Right lobe of liver (tissue), 6 donors: ENCODE results near the gene TOM1L2. TPM values are rescaled to one million over a fixed set of nuclear protein-coding genes. Genes with fewer than 3 reads are reported as not detected.

Source experiments
- ATAC-seq, 4 donors: fragments of 200-7000 bp; cut with Tn5 transposase; one replicate each; pipeline ENCODE4 v1.9.1; 2020; ENCODE audit warnings: mild to moderate bottlenecking in 4 of 4, moderate library complexity in 4 of 4
- DNase-seq, 3 donors: peaks; one replicate each; pipeline ENCODE4 v3.0.0-alpha.2; 2020
- H3K27ac ChIP-seq, 3 donors: fragments of 200-600 bp; one replicate each; pipeline ENCODE4 v1.8.0; 2022
- H3K27me3 ChIP-seq, 2 donors: fragments of 200-600 bp; one replicate each; pipeline ENCODE4 v1.8.0; 2022
- H3K36me3 ChIP-seq, 4 donors: fragments of 200-600 bp; sonication (generic) in 1 of 4; one replicate each; pipeline versions ENCODE4 v1.5.1 to v1.8.0; 2017 to 2022; ENCODE audit warnings: control low read depth in 1 of 4
- H3K4me1 ChIP-seq, 4 donors: fragments of 200-600 bp; sonication (generic) in 1 of 4; one replicate each; pipeline versions ENCODE4 v1.5.1 to v1.8.0; 2017 to 2022; ENCODE audit warnings: control low read depth in 1 of 4
- H3K4me3 ChIP-seq, 3 donors: fragments of 200-600 bp; one replicate each; pipeline ENCODE4 v1.8.0; 2022
- H3K9me3 ChIP-seq, 4 donors: fragments of 200-600 bp; sonication (generic) in 1 of 4; one replicate each; pipeline versions ENCODE4 v1.5.1 to v1.8.0; 2017 to 2022; ENCODE audit warnings: control low read depth in 1 of 4
- POLR2A ChIP-seq: fragments of 450-650 bp; IDR thresholded peaks from one replicate; pipeline ENCODE4 v1.6.1; 2017; ENCODE audit warnings: antibody characterized with exemption, mild to moderate bottlenecking
- WGBS: methylation state at CpG from one replicate; pipeline ENCODE4 v1.1.6; 2018; ENCODE audit warnings: low coverage, low lambda C conversion rate; ENCODE audit not compliant: insufficient coverage; ENCODE audit errors: missing lambda C conversion rate; 5-methylcytosine and 5-hydroxymethylcytosine counted together
- intact Hi-C, 2 donors: fragments of 100-400 bp; cut with DNase I; formaldehyde crosslinking; loops; one replicate each; pipeline versions ENCODE4 v1.11.2 to v1.14.1; 2022
- total RNA-seq, 6 experiments: library from RNA; depleted of rRNA in 2 of 6; stranded (reverse); fragments of >200 nt in 2 of 6; fragmentation: NEBNext Ultra II Directional in 3 of 6; extraction: Animal tissue kit (Norgen Biotek cat#: 25700) in 3 of 6; gene quantifications; one replicate each; pipeline versions ENCODE4 v1.1.0 to v1.2.4, GENCODE V29; 2016 to 2023
- TF ChIP-seq, protein P1 (sequence below), 4 donors: fragments of 200-600 bp in 3 of 4; fragments of 450-650 bp in 1 of 4; IDR thresholded peaks; one replicate each; pipeline versions ENCODE4 v1.5.1 to v1.8.0; 2016 to 2022; ENCODE audit warnings: antibody characterized with exemption in 4 of 4, mild to moderate bottlenecking in 2 of 4
- donor health status: DM: no; HTN: yes; CAD: no.
- donor health status: DM: no; HTN: no; CAD: no.
- donor health status: DM: no; HTN: no; CAD: no.
- donor health status: DM: no; HTN: yes; CAD: no.
- donor health status: DM: no; HTN: yes; CAD: no.

Gene TOM1L2
- total RNA-seq, 6 experiments from 2014 or later = 13.5 to 21.2 (median 16.0) TPM

DNA sequence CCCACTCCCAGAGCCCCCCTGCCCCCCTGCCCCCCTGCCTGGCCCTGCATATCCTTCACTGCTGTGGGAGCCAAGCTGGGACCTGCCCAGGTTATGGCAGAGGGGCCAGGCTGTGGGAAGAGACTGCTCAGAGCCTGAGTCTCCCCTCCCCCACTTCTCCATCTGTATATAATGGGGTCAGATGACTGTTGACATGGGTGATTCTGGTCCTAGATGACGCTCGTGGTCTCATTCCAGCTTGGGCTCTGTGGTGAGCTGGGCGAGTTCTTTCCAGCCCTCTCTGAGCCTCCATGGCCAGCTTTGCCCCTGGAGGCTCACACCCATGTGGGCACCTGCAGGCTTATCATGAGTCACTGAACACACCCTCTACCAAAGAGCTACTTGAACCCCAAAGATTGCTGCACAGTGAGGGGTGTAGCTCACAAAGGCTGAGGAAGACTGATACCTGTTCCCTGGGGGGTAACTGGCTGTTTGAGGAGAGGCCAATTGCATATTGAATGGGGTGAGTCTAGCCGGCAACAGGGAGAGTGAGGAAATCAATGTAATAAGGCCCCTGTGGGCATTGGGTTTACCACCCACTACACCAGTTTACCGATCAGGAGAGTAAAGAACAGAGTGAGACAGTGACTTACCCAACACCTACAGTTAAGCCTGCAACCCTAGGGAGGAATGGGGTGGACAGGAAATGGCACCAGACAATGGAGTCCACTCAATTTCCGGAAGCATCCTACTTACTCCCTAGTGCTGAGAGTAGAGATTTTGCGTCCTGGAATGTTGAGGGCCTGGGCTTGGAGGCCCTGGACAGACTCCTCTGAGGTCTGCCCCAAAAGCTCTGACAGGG lies 131.2 kb downstream of the TOM1L2 start:
- H3K27me3 ChIP-seq = no peaks in the 10 kb centered on the region
- H3K4me3 ChIP-seq = peak overlapping the region; percentile 8 to 51 (median 47)
- intact Hi-C loops = no loop called here
- H3K36me3 ChIP-seq = no peaks in the 10 kb centered on the region
- 52% methylated on average over 2 of the region's 7 CpGs for WGBS
- peaks cover 0 to 52% (median 28%) of the 10 kb centered on the region in 4 donors for H3K4me1 ChIP-seq
- H3K27ac ChIP-seq = peak overlapping the region; percentile 99 to 100 (median 99)
- TF ChIP-seq, protein P1, sequence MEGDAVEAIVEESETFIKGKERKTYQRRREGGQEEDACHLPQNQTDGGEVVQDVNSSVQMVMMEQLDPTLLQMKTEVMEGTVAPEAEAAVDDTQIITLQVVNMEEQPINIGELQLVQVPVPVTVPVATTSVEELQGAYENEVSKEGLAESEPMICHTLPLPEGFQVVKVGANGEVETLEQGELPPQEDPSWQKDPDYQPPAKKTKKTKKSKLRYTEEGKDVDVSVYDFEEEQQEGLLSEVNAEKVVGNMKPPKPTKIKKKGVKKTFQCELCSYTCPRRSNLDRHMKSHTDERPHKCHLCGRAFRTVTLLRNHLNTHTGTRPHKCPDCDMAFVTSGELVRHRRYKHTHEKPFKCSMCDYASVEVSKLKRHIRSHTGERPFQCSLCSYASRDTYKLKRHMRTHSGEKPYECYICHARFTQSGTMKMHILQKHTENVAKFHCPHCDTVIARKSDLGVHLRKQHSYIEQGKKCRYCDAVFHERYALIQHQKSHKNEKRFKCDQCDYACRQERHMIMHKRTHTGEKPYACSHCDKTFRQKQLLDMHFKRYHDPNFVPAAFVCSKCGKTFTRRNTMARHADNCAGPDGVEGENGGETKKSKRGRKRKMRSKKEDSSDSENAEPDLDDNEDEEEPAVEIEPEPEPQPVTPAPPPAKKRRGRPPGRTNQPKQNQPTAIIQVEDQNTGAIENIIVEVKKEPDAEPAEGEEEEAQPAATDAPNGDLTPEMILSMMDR (IDR thresholded peaks at IDR 0.05) = no peak
- no peak for TF ChIP-seq POLR2A
- ATAC-seq (no peak), DNase-seq (peak in 1 of 3 donors; percentile 46)
- no peaks in the 10 kb centered on the region for H3K9me3 ChIP-seq

DNA sequence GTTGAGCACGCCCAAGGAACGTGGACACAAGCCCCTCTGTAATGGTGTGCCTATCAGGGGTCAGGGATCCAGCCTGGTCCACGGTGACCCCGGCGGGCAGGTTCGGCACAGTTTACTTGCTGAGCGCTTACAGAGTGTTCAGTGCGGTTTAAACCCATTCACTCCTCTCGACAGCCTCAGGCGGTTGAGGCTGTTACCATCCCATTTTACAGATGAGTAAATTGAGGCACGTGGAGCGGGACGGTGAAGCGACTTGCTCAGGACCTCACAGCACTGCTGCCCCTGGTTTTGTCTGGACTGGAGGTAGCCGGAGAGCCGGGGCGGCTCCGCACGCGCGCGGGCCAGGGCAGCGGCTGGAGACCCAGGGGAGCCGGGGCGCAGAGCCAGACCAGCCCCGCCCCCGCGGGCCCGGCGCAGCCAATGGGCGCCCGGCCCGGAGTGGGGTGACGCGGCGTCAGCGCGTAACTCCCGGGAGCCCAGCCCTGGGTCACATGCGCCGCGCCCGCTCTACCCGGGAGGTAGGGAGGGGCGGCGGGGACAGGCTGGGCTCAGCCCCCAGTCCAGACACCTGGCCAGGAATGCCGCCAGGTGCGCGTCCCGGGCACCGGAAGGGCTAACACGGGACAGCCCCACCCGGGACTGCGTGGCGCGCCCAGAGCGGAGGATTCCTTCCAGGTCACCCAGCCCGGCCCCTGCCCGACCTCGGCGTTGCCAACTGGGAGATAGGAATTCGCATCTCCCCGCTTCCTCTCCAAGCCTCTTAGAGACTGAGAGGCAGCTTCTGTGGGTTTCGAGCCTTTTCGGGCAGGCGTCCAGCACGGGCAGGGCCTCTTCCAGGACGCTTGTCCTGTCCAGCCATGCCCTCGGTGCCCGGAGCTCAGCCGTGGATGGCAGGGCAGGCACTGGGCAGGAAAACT lies 132.2 kb downstream of the TOM1L2 start:
- H3K4me3 ChIP-seq = peak overlapping the region; percentile 8 to 51 (median 47)
- 2% methylated on average over 12 of the region's 71 CpGs for WGBS
- H3K9me3 ChIP-seq = no peaks in the 10 kb centered on the region
- peaks cover 0 to 61% (median 32%) of the 10 kb centered on the region in 4 donors for H3K4me1 ChIP-seq
- H3K27me3 ChIP-seq = no peaks in the 10 kb centered on the region
- DNase-seq = peak; percentile 96 to 98 (median 97)
- peak; percentile 65 to 79 (median 72) for ATAC-seq
- intact Hi-C loops = no loop called here
- peak overlapping the region; percentile 99 to 100 (median 99) for H3K27ac ChIP-seq
- H3K36me3 ChIP-seq = no peaks in the 10 kb centered on the region
- TF ChIP-seq, protein P1 (IDR thresholded peaks at IDR 0.05) = no peak
- TF ChIP-seq POLR2A = peak; percentile 97

DNA sequence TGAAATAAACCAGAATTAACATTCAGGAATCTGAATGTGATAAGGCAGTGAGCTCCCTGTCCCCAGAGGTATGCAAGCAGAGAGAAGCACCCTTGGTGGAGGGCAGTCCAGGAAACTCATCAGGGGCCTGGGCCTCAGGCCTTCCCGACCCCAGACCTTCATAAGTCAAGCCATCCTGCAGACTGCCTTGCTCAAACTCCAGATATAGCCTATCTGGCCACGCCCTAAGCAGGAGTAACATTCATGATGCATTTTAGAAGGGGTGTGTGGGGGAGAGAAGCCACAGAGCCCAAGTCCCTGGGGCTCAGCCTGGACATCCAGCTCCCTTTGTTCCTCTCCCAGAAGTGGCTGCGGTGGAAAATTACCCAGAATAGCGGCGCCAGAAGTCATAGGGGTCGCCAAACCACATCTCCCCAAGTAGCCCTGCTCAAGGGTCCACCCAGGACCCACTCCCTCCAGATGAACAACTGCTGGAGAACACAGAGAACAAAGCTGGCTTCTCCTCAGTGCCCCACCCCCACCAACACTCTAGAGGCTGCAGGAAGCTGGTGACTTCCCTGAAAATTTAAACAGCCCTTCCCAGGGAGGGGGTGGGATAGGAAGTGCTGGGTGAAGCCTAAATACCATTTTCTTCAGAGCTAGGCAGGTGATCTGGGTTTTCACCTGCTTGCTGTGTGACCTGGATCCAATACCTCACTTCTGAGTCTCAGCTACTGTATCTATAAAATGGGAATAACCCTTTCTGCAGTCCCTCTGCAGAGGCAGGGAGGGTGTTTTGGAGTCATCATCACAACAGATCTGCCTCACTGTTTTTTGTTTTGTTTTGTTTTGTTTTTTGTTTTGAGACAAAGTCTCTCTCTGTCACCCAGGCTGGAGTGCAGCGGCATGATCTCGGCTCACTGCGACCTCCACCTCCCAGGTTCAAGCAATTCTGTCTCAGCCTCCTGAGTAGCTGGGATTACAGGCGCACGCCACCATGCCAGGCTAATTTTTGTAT lies 133.9 kb downstream of the TOM1L2 start:
- TF ChIP-seq POLR2A = peak; percentile 18
- TF ChIP-seq, protein P1 (IDR thresholded peaks at IDR 0.05) = no peak
- H3K4me3 ChIP-seq = no peak overlapping the region
- H3K4me1 ChIP-seq = peaks cover 0 to 78% (median 38%) of the 10 kb centered on the region in 4 donors
- H3K36me3 ChIP-seq = no peaks in the 10 kb centered on the region
- intact Hi-C loops = no loop called here
- ATAC-seq (peak in 1 of 4 donors; percentile 19), DNase-seq (peak in 2 of 3 donors; percentile 58 to 78)
- H3K27ac ChIP-seq = peak overlapping the region; percentile 99 to 100 (median 99)
- WGBS = 67% methylated on average over 5 of the region's 11 CpGs
- no peaks in the 10 kb centered on the region for H3K9me3 ChIP-seq
- no peaks in the 10 kb centered on the region for H3K27me3 ChIP-seq
